GM10248 (cell line): ENCODE measurements around the gene TTBK2.

Experiments used
- CTCF ChIA-PET: fragments of 300-600 bp; sonication (Branson Sonifier 250); formaldehyde crosslinking; extraction: SDS; loops from one replicate; lab custom pipeline; 2021; ENCODE audit warnings: antibody characterized with exemption; lab: Yijun Ruan, JAX
- POLR2A ChIA-PET: fragments of 350-650 bp; sonication (Branson Sonifier 250); formaldehyde crosslinking; extraction: SDS; loops from one replicate; lab custom pipeline; 2020; ENCODE audit warnings: antibody characterized with exemption; lab: Yijun Ruan, JAX
- DNase-seq: peaks from one replicate; pipeline ENCODE4 v3.0.0; 2012; ENCODE audit errors: extremely low spot score
- TF ChIP-seq, protein P1 (sequence below): IDR thresholded peaks from 2 replicates; pipeline ENCODE4 v1.5.1; 2012; ENCODE audit warnings: mild to moderate bottlenecking, low read depth; ENCODE audit errors: extremely low read depth, missing control alignments, control extremely low read depth

Gene TTBK2

DNA sequence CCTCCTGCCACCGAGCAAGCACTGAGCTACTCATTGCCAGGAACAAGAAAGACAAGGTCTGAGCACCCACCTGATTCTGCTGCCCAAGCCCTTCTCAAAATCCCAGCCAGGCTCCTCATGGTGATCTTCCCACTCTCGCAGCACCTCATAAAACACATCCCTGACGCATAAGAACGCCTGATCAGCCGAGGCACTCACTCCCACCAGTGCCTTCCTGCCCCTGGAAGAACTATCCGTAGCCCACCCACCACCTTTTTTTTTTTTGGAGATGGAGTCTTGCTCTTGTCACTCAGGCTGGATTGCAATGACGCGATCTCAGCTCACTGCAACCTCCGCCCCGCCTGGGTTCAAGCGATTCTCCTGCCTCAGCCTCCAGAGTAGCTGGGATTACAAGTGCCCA lies 187.6 kb downstream of the TTBK2 start:
- TF ChIP-seq, protein P1, sequence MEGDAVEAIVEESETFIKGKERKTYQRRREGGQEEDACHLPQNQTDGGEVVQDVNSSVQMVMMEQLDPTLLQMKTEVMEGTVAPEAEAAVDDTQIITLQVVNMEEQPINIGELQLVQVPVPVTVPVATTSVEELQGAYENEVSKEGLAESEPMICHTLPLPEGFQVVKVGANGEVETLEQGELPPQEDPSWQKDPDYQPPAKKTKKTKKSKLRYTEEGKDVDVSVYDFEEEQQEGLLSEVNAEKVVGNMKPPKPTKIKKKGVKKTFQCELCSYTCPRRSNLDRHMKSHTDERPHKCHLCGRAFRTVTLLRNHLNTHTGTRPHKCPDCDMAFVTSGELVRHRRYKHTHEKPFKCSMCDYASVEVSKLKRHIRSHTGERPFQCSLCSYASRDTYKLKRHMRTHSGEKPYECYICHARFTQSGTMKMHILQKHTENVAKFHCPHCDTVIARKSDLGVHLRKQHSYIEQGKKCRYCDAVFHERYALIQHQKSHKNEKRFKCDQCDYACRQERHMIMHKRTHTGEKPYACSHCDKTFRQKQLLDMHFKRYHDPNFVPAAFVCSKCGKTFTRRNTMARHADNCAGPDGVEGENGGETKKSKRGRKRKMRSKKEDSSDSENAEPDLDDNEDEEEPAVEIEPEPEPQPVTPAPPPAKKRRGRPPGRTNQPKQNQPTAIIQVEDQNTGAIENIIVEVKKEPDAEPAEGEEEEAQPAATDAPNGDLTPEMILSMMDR = no peak
- POLR2A ChIA-PET = interaction anchor here (0.6 to 1.0 kb wide), 2 partner anchors 57 to 158 kb away, joined by 4 read pairs; partner anchors contain the start of gene STARD9
- DNase-seq = no peak
- CTCF ChIA-PET = interaction anchor here (1.5 to 1.9 kb wide), 3 partner anchors 11 to 553 kb away, joined by 4 to 6 read pairs (median 4); no protein-coding TSS in a partner anchor

DNA sequence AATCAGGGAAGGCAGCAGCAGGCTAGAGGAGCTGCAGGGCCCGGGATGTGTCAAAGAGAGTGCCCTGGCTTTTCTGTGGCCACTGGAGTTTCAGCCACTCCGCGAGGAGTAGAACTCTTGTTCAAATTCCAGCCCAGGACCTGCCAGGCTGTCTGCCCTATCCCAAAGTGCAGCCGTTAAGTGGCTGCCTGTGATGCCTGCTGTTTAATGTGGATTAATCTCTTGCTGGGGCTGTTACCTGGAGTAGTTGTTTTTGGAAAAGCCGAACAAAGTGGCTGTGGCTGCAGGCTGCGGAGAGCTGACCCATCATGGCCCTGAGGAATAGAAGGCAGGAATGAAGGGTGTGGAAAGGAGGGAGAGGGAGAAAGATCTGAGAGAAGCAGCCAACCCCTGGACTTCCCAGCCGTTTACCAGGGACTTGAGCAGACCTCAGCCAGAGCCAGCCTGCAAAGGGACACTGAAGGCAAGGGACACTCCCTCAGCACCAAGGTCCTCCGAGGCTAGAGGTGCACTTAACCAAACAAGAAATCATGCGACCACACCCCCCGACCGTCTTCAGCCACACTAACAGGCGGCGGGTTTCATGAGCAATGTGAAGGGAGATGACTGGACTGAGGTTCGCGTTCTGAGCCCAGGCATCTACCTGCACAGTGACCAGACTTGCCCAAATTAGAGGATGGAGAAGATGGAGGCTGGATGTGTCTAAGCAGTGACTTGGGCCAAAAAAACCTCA lies 188.3 kb downstream of the TTBK2 start:
- TF ChIP-seq, protein P1 = no peak
- CTCF ChIA-PET = interaction anchor here (1.2 to 1.9 kb wide), 4 partner anchors 10 to 553 kb away, joined by 3 to 6 read pairs (median 4); no protein-coding TSS in a partner anchor
- POLR2A ChIA-PET = interaction anchor here (1.0 kb wide), 1 partner anchor 157 kb away, joined by 4 read pairs; the partner anchor contains the start of gene STARD9
- DNase-seq = no peak

DNA sequence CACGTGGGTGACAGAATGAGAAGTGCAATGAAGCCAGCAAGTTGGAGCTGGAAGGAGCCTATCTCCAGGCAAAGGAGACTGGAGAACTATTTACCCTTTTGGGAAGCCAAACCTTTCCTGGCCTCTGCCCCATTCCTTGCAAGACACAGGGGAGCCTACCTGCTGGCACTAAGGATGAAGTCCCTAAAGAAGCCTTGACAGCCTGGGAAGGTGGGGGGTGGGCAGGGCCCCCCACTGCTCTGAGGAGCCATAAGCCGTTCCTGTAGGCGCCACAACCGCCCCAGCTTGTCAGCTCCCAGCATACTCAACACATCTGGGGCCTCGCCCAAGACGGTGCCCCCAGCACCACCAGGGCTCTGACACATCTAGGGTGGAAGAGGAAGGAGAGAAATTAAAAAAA lies 189.1 kb downstream of the TTBK2 start:
- POLR2A ChIA-PET = no interaction called here
- CTCF ChIA-PET = interaction anchor here (0.5 to 1.2 kb wide), 2 partner anchors 20 to 195 kb away, joined by 3 read pairs; no protein-coding TSS in a partner anchor
- no peak for DNase-seq
- TF ChIP-seq, protein P1 = no peak

DNA sequence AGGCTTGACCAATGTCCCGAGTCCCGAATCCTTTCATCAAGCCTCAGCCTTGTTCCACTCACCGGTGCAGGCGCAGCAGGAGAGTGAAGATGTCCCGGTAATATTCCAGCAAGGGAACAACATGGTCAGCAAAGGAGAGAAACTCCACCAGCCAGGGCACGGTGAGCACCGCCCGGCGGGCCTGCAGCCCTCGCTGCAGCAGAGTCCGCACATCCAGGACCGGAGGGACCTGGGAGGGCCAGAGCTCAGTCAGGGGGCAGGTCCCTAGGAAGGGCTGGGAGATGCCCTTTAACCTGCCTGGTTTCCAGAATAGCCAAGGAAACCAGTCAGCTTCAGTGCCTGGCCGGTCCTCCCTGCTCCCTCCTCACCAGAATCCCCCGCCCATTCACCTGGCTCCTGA lies 190.0 kb downstream of the TTBK2 start:
- TF ChIP-seq, protein P1 = no peak
- ChIA-PET POLR2A (no interaction called here), CTCF (no interaction called here)
- DNase-seq = no peak

DNA sequence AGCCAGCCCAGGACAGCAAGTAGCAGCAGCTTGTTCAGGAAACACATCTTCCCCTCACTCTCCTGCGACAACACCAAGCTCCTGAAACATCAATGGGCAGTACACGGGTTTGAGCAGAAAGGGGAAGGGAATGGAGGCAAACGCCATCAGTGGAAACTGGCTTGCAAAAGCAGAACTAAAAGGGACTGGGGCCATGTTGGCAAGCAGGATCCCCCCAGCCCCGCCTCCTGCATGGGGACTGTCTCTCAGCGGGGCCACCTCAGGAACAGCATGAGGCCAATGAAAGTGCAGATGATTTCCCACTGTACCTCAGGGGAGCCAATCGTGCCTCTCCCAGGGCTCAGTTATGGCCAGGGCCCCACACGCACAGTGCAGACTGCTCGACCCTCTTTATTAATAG lies 190.4 kb downstream of the TTBK2 start:
- TF ChIP-seq, protein P1 = no peak
- DNase-seq = no peak
- CTCF ChIA-PET = no interaction called here
- POLR2A ChIA-PET = no interaction called here

DNA sequence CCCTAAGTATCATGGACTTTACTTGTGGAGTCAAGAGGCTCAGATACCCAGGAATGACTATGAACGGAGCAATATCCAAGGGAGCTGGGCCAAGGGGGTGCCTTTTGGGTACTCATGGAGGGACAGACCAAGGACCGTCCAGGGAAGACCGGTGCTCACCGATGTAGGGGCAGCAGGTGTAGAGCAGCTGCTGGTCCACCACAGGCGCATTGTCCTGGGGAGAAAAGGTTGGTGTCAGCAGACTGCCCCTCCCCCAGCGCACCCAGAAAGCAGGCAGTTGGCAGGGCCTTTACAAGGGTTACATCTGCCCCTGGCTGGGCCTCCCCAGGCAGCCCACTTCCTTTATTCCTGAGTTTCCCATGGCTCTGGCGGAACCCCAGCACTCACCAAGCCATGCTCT lies 191.2 kb downstream of the TTBK2 start:
- peak; percentile 12 for DNase-seq
- ChIA-PET POLR2A (no interaction called here), CTCF (no interaction called here)
- TF ChIP-seq, protein P1 = no peak
